ENCODE measurements around the gene FAM151A.

DNA sequence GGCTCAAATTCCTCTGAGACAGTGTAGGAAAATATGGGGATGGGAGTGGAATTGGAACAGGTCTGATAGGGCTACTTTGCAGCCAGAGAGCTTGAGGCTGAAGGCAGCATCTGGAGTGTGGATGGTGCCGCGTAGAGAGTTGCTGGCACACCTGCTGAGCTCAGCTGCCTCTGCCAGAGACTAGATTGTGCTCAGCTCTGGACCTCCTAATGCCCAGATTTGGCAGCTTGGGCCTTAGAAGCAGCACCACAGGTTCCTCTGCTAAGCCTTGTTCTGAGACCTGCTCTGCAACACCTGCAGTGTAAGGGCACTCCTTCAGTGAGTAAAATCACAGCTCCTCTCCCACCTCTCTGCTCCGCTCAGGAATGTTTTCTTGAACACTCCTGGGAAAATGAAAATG lies 52.0 kb downstream of the FAM151A start:
- TF ChIP-seq, protein P1, sequence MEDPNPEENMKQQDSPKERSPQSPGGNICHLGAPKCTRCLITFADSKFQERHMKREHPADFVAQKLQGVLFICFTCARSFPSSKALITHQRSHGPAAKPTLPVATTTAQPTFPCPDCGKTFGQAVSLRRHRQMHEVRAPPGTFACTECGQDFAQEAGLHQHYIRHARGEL (CRISPR knock-in tag; IDR thresholded peaks at IDR 0.05): no peak
- TF ChIP-seq SIN3A (IDR thresholded peaks at IDR 0.05; ENCODE audit: borderline replicate concordance, low read depth, low read length) (no peak), SOX5 (CRISPR knock-in tag; IDR thresholded peaks at IDR 0.05; ENCODE audit: borderline replicate concordance) (no peak), ASH2L (IDR thresholded peaks at IDR 0.05; ENCODE audit: insufficient read length, low read depth, low read length) (no peak), DNMT1 (CRISPR knock-in tag; IDR thresholded peaks at IDR 0.05) (no peak), TCF7 (IDR thresholded peaks at IDR 0.05; ENCODE audit: low read depth) (no peak)
- TF ChIP-seq, protein P2, sequence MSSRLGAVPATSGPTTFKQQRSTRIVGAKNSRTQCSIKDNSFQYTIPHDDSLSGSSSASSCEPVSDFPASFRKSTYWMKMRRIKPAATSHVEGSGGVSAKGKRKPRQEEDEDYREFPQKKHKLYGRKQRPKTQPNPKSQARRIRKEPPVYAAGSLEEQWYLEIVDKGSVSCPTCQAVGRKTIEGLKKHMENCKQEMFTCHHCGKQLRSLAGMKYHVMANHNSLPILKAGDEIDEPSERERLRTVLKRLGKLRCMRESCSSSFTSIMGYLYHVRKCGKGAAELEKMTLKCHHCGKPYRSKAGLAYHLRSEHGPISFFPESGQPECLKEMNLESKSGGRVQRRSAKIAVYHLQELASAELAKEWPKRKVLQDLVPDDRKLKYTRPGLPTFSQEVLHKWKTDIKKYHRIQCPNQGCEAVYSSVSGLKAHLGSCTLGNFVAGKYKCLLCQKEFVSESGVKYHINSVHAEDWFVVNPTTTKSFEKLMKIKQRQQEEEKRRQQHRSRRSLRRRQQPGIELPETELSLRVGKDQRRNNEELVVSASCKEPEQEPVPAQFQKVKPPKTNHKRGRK (CRISPR knock-in tag; IDR thresholded peaks at IDR 0.05): no peak
- TF ChIP-seq, protein P3, sequence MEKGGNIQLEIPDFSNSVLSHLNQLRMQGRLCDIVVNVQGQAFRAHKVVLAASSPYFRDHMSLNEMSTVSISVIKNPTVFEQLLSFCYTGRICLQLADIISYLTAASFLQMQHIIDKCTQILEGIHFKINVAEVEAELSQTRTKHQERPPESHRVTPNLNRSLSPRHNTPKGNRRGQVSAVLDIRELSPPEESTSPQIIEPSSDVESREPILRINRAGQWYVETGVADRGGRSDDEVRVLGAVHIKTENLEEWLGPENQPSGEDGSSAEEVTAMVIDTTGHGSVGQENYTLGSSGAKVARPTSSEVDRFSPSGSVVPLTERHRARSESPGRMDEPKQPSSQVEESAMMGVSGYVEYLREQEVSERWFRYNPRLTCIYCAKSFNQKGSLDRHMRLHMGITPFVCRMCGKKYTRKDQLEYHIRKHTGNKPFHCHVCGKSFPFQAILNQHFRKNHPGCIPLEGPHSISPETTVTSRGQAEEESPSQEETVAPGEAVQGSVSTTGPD (CRISPR knock-in tag; IDR thresholded peaks at IDR 0.05): no peak

Measured in HepG2 (cell line).